CD4-positive, alpha-beta T cell treated with Interleukin-1 beta for 1 hour (primary cell): ENCODE data around the gene INPP5A.

Experiments used
- DNase-seq, 2 donors: peaks; one replicate each; pipeline ENCODE4 v3.0.0-alpha.2; 2020 to 2022

The INPP5A gene

DNA sequence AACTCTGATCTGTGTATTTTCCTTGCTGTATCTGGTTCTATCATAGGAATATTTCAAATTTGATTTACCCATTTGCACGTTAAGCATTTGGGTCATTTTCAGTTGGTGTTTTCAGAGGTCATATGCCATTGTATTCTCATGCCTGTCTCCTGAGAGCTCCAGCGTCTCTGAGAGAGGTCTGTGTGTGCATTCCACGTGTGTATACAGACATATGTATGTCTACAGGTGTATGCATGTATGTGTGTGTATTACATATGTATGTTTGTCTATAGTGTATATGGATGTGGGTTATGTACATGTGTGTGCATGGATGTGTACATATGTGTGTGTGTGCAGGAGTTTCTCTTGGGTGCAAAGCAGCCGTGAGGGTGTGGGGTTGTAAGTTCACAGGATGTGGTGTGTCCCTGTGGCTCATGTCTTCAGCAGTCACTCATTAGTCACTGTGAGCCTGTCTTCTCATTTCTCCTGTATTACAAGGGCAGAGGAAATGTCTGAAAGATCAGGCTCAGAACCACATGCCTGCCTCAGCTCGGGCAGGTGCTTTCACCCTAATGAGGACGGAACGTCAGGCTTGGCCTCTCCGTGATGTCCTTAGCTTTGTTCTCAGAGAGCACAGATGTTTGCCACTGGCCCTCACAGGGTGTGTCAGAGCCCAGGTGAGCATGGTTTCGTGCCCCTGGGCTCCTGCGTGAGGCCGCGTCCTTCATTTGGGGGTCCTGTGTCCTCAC, 146.7 kb downstream of the INPP5A start:
- peak in 1 of 2 donors; percentile 15 for DNase-seq

DNA sequence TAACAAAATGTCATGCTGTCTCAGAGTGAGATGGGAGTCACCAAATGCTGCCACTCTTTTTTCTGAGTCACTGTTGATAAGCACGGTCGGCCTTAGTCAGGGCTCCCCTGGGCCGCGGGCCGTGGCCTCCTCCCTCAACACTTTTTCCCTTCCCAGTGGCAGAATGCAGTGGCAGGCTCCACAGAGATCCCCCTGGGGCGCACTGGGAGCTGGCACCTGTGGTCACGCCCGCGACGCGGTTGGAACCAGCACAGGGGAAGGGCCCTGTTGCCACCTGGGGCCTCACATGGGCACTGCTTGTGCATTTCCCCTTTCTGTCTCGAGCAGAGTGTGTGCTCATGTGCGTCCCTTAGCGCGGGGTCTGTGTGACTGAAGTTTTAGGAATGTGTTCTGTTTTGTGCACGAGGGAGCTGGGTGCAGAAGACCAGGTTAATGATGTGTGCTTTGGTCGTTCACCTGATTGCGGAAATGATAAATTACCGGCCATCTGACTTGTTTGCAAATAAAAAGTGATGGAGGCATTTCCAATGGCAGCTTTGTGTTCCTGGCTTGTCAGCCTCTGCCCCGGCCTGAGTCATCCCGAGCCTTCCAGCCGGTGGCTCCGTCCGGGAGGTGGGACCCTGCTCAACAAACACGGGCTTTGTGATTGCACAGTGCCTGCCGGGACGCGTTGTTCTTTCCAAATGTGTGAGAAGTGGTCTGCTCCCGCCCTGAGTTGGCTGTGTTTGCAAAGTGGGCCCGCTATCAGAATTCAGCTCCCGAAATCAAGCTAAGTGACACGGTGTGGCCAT, 147.7 kb downstream of the INPP5A start:
- DNase-seq: no peak

DNA sequence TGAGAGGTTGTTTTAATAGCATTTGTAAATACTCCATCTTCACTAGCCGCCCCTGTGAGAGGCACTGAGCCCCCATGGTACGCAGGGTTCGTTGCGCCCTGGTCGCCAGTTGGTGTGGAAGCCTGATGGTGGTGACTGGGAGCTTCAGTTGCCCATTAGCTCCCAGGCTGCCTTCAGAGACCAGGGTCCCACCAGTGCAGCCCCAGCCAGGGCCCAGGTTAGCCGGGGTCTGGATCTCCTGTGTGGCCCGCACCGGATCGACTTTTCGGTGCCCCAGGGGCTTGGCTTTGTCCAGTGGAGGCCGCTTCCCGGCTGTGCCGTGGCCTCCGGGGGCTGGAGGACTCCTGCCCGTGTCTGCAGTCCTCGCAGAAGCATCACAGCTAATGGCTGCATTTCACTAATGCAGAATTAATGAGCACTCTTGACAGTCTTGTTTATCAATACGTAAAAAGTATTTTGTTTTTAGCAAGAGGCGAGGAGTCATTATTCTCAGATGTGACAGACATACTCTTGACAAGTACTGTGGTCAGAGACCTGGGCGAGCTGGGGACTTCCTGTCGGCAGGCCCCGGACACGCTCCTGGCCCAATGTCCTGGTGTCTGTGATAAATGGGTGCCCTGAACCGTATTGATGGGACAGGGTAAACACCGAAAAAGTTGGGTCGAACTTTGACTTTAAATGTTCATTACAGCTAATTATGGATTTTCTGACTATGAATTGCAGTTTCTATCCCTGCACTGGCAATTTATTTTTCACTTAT, 148.5 kb downstream of the INPP5A start:
- no peak for DNase-seq

DNA sequence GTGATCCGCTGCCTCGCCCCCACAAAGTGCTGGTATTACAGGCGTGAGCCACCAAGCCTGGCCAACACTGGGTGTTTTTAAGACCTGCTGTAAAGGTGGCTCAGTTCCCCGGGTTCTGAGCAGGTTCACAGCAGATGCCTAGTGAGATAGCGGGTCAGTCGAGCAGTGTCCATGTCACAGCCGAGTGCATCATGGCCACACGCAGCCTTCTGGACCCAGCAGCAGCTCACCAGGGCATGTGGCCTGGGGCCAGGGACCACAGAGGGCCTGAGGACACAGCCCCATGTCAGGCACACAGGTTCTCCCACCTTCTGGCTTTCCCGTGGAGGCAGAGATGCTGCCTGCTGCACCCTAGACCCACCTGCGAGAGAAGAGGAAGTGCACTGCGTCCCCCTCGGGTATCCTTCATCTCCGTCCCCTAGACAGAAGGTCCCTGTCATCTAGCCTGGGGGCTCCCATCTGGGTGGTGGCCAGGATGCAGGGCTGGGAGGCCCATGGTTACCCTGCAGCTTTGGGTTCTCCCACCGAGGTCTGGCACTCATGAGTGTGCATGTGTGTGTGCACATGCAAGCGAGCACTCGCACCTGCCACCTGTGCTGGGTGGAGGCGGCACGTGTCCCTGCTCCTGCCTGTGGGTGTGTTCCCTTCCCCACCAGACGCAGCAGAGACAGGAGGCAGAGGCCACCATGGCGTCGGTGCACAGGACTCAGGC, 149.8 kb downstream of the INPP5A start:
- no peak for DNase-seq

DNA sequence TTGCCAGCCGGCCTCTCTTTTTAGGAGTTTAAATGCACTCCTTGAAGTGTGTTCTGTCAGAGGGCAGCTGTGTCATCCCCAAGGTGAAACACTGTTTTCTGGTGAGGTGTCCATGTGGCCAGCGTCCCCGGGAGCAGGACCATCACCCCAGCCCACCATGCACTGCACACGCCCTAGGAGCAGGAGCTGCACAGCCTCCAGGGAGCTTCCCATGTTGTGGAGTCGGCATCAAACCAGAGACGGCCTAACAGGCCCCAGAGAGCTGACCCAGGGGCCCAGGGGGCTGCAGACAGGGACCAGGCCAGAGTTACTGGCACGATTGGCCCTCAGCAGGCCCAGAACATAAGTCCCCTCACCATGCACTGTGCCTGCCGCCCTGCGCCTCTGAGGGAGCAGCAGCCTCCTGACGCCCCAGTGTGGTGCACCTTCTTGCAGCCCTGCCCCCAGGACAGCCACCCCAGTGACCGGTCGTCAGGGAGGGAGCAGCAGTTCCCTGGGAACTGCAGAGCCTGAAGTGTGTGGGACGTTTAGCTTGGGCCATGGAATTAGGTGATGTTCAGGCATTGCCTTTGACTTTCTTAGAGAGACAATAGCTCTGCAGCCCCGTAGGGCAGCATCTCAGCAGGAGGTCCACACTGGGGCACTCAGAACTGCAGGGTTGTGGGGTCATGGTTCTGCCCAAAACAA, 150.4 kb downstream of the INPP5A start:
- no peak for DNase-seq

DNA sequence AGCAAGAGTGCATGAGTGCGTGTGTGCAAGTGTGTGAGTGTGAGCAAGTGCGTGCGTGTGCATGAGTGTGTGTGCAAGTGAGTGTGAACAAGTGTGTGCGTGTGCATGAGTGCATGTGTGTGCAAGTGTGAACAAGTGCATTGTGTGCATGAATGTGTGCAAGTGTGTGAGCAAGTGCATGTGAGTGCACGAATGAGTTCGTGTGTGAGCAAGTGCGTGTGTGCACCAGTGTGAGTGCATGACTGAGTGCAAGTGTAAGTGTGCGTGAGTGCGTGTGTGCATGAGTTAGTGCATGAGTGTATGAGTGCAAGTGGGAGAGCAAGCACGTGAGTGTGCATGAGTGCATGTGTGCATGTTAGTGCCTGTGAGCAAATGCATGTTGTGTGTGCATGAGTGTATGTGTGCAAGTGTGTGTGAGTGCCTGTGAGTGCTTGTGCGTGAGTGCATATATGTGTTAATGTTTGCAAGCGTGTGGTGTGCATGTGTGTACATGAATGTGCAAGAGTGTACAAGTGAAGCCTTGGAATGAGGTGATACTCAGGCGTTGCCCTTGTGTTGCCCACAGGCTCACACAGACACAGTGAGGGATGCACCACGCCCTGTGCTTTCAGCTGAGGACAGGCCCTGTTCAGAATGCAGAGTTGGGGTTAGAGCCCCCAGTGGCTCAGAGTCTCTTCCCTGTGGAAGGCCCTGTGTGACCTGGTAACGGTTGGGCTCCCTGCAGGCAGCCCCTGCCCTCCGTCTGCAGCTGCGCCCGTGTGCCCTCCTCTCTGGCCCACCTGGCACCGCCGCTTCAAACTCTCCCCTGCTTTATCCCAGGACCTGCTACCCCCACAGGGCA, 151.2 kb downstream of the INPP5A start:
- DNase-seq: no peak

DNA sequence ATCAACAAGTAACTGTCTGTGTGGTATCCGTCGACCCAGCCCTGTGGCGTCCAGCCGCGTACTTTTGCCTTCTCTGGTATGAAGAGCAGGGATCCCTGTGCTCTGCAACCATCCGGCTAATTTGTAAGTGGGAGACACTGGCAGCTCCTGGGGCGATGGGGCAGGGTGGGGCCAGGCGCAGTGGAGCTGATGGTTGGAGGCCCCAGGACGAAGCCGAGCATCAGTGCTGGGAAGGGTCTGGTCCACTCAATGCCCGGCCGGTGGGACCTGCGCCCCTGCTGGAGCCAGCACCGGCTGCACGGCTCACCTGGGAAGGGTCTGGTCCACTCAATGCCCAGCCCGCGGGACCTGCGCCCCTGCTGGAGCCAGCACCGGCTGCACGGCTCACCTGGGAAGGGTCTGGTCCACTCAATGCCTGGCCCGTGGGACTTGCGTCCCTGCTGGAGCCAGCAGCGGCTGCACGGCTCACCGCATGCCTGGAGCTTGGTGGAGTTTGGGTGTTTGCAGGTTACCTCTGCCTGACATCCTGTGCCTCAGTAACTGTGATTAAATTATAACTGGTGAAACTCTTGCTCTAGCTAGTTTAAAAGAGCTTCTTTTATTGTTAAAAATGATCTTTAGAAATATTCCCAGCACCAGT, 152.3 kb downstream of the INPP5A start:
- no peak for DNase-seq

DNA sequence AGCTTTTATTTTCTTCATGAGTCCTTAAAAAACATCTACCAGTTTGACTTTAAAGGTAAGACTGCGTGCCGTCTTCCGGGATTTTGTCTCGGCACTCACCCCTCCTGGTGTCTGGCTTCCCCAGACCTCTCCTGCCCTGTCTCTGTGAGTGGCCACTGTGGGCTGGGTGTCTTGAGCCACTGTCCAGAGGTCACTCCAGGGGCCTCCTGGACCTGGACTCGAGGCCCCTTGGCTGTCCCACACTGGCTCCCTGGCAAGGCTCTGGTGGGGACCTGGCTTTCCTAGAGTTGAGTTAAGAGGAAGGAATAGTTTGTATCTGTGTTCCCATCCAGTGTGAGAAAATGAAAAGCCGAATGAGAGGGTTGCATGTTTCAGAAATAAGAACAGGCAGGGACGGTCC, 152.8 kb downstream of the INPP5A start:
- no peak for DNase-seq

DNA sequence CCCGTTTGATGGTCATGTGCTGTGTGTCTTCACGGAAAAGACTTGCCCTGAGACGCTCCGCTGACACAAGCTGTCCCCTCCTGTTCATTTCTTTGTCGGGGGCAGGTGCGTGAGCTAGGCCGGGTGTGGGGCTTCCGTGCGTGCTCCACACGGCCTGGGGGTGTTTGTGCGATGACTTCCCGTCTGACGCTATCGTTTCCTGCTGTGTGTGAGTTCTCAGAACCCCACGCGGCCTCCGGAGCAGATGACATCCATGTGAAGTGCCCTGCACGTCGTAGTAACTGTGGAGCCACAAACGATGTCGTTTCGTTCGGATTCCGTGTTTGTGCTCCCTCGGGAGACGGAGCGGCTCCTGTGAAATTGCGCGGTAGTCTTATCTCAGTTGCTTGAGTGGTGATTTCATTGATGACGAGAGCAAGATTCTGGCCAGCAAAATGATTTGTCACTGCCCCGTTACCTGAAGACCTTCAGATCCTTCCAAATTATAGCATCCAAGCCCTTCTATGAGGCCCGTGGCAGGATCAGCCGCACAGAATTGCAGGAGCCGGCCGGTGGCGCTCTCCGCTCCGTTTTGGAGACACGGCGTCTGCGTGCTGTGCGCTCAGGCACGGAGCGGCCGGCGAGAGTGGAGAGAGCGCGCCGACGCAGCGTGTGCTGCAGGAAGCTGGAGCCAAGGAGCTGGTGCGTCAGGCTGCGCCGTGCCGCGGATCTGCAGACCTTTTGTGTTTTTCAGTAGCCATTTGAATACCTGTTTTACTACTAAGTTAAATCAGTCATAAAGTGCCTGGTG, 153.4 kb downstream of the INPP5A start:
- no peak for DNase-seq

DNA sequence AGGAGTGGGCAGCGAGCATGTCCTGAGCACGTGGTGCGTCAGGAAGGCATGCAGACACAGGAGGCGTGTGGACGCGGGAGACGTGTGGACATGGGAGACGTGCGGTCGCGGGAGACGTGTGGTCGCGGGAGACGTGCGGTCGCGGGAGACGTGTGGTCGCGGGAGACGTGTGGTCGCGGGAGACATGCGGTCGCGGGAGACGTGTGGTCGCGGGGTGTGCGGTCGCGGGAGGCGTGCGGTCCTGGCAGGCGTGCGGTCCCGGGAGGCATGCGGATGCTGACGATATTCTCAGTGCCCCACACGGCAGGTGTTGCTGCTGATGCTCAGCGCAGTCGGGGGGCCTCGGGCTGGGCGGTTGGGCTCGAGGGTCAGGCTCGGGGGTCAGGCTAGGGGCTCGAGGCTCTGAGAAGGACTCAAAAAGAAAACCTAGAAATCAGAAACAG, 154.1 kb downstream of the INPP5A start:
- DNase-seq: no peak

DNA sequence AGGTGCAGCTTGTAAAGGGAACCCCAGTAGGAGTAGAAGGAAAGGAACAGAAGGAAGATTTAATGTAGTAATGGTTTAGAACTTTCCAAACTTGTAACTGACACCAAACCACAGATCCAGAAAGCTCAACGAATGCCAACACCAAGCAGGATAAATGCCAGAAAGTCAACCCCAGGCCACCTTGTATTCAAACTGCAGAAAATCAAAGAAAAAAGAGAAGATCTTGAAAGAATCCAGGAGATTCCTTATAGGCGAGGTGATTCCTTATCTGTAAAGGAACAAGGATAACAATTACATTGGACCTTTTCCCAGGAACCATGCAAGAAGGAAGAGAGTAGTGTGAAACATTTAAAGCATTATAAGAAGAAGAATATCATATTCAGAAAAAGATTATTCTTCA, 154.7 kb downstream of the INPP5A start:
- DNase-seq: no peak

DNA sequence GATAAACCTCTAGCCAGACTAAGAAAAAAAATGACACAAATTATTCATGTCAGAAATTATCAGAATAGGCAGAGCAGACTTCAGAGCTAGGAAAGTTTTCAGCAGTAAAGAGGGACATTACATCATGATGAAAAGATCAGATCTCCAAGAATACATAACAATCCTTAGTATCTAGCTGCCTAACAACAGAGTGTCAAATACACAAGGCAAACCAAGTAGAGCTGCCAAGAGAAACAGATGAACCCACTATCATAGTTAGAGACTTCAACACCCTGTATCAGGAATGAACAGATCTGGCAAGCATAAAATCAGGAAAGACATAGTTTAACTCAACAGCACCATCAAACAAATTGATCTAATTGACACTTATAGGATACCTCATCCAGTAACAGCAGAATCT, 156.1 kb downstream of the INPP5A start:
- no peak for DNase-seq

DNA sequence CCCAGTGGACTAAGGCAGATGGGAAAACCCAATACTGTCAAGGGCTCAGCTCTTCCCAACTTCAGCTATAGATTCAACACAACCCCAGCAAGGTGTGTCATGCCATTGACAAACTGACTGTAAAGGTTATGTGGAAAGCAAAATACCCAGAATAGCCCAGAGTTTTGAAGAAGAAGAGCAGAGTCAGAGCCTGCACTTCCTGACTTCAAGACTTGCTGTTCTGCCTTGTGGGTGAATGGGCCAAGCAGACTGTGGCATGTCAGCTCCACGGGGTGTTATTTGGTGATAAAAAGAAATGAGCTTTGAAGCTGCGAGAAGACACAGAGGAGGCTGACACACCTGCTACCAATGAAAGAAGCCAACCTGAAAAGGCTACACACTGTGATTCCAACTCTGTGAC, 158.6 kb downstream of the INPP5A start:
- DNase-seq: no peak

DNA sequence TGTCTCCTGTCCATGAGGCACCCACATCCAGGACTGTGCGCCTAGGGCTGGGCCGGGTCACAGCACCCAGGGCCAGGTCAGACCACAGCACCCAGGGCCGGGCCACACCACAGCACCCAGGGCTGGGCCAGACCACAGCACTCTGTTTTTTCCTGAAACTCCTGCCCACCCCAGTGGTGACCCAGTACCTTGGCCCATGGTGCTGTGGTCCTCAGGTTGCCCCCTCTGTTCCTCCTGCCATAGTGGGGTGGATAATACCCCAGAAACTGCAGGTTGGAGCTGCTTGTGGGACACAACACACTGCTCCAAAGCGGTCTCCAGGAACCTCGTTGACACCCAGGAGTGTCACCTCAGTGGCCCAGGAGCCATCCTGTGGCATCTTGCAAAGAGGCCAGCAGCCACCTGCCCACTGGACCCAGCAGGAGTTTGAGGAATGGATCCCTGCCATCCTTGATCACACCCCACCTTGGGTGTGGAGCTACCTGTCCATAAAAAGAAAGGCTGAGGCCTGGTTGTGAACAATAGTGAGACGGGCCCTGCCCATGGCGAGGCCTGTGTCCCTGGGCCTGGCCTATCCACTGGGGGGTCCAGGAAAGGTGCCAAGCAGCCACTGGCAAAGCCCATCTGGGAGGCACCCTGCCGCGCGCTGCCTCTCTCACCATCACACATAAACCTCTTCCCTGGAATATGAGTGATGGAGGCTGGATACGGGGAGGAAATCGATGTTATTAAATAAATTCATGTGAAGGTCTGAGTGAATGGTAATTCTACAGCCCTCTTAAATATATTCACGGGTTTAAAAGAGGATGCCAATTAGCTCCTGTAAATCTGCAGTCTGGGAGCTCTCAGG, 159.4 kb downstream of the INPP5A start:
- DNase-seq: no peak

DNA sequence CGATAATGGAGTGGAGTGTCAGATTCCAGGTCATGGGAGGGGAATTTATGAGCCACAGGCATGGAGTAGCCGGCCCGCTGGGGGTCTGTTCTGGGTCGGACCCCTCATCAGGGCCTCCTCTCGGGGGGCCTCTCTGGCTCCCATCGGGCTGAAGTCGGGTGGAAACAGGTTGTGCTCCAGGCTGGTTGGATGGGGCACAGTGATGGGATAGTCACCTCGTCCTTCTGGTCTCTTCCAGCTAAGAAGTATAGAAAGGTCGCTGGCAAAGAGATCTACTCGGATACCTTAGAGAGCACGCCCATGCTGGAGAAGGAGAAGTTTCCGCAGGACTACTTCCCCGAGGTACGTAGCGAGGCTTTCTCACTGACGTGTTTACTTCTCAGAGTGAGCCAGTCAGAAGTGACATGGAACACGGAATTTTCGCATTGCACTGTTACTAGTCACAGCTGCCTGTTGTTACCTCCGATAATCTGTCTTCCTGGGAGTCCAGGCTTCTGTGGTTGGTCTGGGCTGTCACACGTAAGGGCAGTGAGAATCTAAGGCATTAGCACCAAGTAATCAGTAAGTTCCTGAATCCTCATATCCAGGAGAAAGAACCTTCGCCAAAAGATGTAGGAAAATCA, 160.1 kb downstream of the INPP5A start:
- no peak for DNase-seq

DNA sequence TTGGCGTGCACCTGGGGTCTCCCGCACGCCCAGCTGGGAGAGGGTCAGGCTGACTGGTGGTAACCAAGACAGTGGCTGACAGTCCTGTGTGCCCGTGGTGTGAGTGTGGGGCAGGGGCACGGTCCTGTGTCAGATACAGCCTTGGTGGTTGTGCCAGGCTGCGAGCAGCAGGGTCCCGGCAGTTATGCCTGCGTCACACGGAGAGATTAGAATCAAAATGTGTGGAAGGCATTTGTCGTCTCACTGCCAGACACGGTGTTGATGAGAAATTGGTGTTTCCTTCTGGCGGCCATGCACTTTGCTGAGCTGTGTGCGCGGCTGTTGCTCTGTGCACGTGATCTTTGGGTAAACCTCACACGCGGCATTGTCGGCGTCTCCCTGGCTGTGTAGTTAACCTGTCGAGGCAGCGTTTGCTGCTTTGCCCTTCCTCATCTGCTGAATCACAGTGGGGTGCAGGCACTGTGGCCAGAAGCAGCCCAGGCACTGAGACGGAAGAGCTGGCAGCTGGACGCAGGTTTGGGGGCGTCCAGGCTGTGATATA, 160.7 kb downstream of the INPP5A start:
- no peak for DNase-seq

DNA sequence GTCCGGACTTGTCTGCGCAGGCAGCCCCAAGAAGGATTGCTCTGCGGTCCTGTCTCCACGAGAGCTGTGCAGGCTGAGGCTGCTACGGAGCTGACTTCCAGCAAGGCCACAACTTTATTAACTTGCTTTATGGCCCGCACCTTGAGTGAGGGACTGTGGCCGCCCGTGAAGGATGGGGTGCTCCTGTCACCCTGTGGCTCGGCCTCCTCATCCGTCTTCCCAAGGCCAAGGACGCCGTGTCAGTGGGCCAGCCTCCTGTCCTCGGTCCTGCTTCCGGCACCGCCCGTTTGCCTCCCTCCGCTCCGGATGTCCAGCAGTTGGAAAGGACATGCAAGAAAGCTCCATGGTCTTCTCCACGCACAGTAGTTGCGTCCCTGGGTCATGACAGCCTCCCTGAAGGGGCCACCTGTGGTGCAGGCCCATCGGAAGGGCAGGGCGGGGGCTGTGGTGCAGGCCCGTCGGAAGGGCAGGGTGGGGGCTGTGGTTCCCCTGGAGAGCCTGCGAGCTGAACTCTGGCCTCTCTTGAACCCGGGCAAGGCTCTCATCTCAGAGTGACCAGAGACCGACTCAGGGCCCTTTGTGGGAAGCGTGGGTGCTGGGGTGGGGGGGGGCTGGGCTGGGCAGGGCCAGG, 161.3 kb downstream of the INPP5A start:
- DNase-seq: no peak
